ENCODE data around the gene ARHGAP23.
"Not testable (repeated sequence)": the region's sequence is repeated elsewhere in the genome, so short reads cannot be mapped to it uniquely, and the experiment has no call there.

Gene ARHGAP23

GRCh38 chr17:38508954-38509771 is 80.9 kb downstream of the ARHGAP23 start:
- Histone ChIP-seq H3K9ac (ENCODE audit: low read length) (no peak overlapping the region), H3K4me1 (ENCODE audit: control insufficient read depth, insufficient read depth, low read length) (peaks cover 4% of the 10 kb centered on the region), H3K27me3 (ENCODE audit: control insufficient read depth, insufficient read depth, low read length) (peaks cover 37% of the 10 kb centered on the region), H3K4me3 (ENCODE audit: low read length) (no peak overlapping the region), H3K36me3 (ENCODE audit: control insufficient read depth, insufficient read depth, low read length) (no peaks in the 10 kb centered on the region), H3K9me3 (ENCODE audit: control insufficient read depth, low read length) (no peaks in the 10 kb centered on the region)

GRCh38 chr17:38509772-38510420 is 81.6 kb downstream of the ARHGAP23 start:
- Histone ChIP-seq H3K4me3 (ENCODE audit: low read length) (no peak overlapping the region), H3K27me3 (ENCODE audit: control insufficient read depth, insufficient read depth, low read length) (peaks cover 37% of the 10 kb centered on the region), H3K9me3 (ENCODE audit: control insufficient read depth, low read length) (no peaks in the 10 kb centered on the region), H3K4me1 (ENCODE audit: control insufficient read depth, insufficient read depth, low read length) (peaks cover 4% of the 10 kb centered on the region), H3K9ac (ENCODE audit: low read length) (no peak overlapping the region), H3K36me3 (ENCODE audit: control insufficient read depth, insufficient read depth, low read length) (no peaks in the 10 kb centered on the region)

- no peak overlapping the region for H3K9ac ChIP-seq (ENCODE audit: low read length)
Observed at GRCh38 chr17:38510421-38511149, 82.3 kb downstream of the ARHGAP23 start.

GRCh38 chr17:38511150-38512108 is 83.2 kb downstream of the ARHGAP23 start:
- Histone ChIP-seq H3K4me3 (ENCODE audit: low read length) (no peak overlapping the region), H3K9me3 (ENCODE audit: control insufficient read depth, low read length) (no peaks in the 10 kb centered on the region), H3K9ac (ENCODE audit: low read length) (no peak overlapping the region), H3K36me3 (ENCODE audit: control insufficient read depth, insufficient read depth, low read length) (no peaks in the 10 kb centered on the region), H3K27me3 (ENCODE audit: control insufficient read depth, insufficient read depth, low read length) (peaks cover 37% of the 10 kb centered on the region), H3K4me1 (ENCODE audit: control insufficient read depth, insufficient read depth, low read length) (peaks cover 4% of the 10 kb centered on the region)

More at GRCh38 chr17:38510421-38511149, 82.3 kb downstream of the ARHGAP23 start:
- Histone ChIP-seq H3K4me1 (ENCODE audit: control insufficient read depth, insufficient read depth, low read length) (peaks cover 4% of the 10 kb centered on the region), H3K36me3 (ENCODE audit: control insufficient read depth, insufficient read depth, low read length) (no peaks in the 10 kb centered on the region), H3K27me3 (ENCODE audit: control insufficient read depth, insufficient read depth, low read length) (peaks cover 37% of the 10 kb centered on the region), H3K9me3 (ENCODE audit: control insufficient read depth, low read length) (no peaks in the 10 kb centered on the region), H3K4me3 (ENCODE audit: low read length) (no peak overlapping the region)

GRCh38 chr17:38512473-38513058 is 84.3 kb downstream of the ARHGAP23 start:
- Histone ChIP-seq H3K27me3 (ENCODE audit: control insufficient read depth, insufficient read depth, low read length) (peaks cover 37% of the 10 kb centered on the region), H3K4me1 (ENCODE audit: control insufficient read depth, insufficient read depth, low read length) (peaks cover 4% of the 10 kb centered on the region), H3K36me3 (ENCODE audit: control insufficient read depth, insufficient read depth, low read length) (no peaks in the 10 kb centered on the region), H3K4me3 (ENCODE audit: low read length) (no peak overlapping the region), H3K9me3 (ENCODE audit: control insufficient read depth, low read length) (no peaks in the 10 kb centered on the region), H3K9ac (ENCODE audit: low read length) (no peak overlapping the region)

GRCh38 chr17:38526526-38526925 is 98.3 kb downstream of the ARHGAP23 start:
- H3K4me1 ChIP-seq (ENCODE audit: control insufficient read depth, insufficient read depth, low read length); H3K9ac ChIP-seq (ENCODE audit: low read length); H3K9me3 ChIP-seq (ENCODE audit: control insufficient read depth, low read length): not testable (repeated sequence)

GRCh38 chr17:38528141-38528540 is 99.9 kb downstream of the ARHGAP23 start:
- not testable (repeated sequence) for H3K27me3 ChIP-seq (ENCODE audit: control insufficient read depth, insufficient read depth, low read length); H3K4me3 ChIP-seq (ENCODE audit: low read length); H3K9me3 ChIP-seq (ENCODE audit: control insufficient read depth, low read length); H3K36me3 ChIP-seq (ENCODE audit: control insufficient read depth, insufficient read depth, low read length); H3K9ac ChIP-seq (ENCODE audit: low read length); H3K4me1 ChIP-seq (ENCODE audit: control insufficient read depth, insufficient read depth, low read length)

More at GRCh38 chr17:38526526-38526925, 98.3 kb downstream of the ARHGAP23 start:
- H3K27me3 ChIP-seq (ENCODE audit: control insufficient read depth, insufficient read depth, low read length); H3K4me3 ChIP-seq (ENCODE audit: low read length); H3K36me3 ChIP-seq (ENCODE audit: control insufficient read depth, insufficient read depth, low read length): not testable (repeated sequence)

- not testable (repeated sequence) for H3K36me3 ChIP-seq (ENCODE audit: control insufficient read depth, insufficient read depth, low read length); H3K9ac ChIP-seq (ENCODE audit: low read length); H3K4me3 ChIP-seq (ENCODE audit: low read length); H3K9me3 ChIP-seq (ENCODE audit: control insufficient read depth, low read length); H3K4me1 ChIP-seq (ENCODE audit: control insufficient read depth, insufficient read depth, low read length)
- H3K27me3 ChIP-seq (ENCODE audit: control insufficient read depth, insufficient read depth, low read length), result peaks cover 13% of the 10 kb centered on the region
Observed at GRCh38 chr17:38530856-38531255, 102.6 kb downstream of the ARHGAP23 start.

- not testable (repeated sequence) for H3K4me1 ChIP-seq (ENCODE audit: control insufficient read depth, insufficient read depth, low read length); H3K9me3 ChIP-seq (ENCODE audit: control insufficient read depth, low read length); H3K4me3 ChIP-seq (ENCODE audit: low read length); H3K9ac ChIP-seq (ENCODE audit: low read length); H3K36me3 ChIP-seq (ENCODE audit: control insufficient read depth, insufficient read depth, low read length)
- peaks cover 23% of the 10 kb centered on the region for H3K27me3 ChIP-seq (ENCODE audit: control insufficient read depth, insufficient read depth, low read length)
Observed at GRCh38 chr17:38531761-38532160, 103.5 kb downstream of the ARHGAP23 start.

GRCh38 chr17:38532451-38532850 is 104.2 kb downstream of the ARHGAP23 start:
- Histone ChIP-seq H3K4me3 (ENCODE audit: low read length) (no peak overlapping the region), H3K4me1 (ENCODE audit: control insufficient read depth, insufficient read depth, low read length) (no peaks in the 10 kb centered on the region), H3K9ac (ENCODE audit: low read length) (no peak overlapping the region), H3K9me3 (ENCODE audit: control insufficient read depth, low read length) (no peaks in the 10 kb centered on the region), H3K36me3 (ENCODE audit: control insufficient read depth, insufficient read depth, low read length) (no peaks in the 10 kb centered on the region), H3K27me3 (ENCODE audit: control insufficient read depth, insufficient read depth, low read length) (peaks cover 23% of the 10 kb centered on the region)

- Histone ChIP-seq H3K4me1 (ENCODE audit: control insufficient read depth, insufficient read depth, low read length) (no peaks in the 10 kb centered on the region), H3K27me3 (ENCODE audit: control insufficient read depth, insufficient read depth, low read length) (peaks cover 23% of the 10 kb centered on the region), H3K4me3 (ENCODE audit: low read length) (no peak overlapping the region)
Observed at GRCh38 chr17:38533241-38533640, 105.0 kb downstream of the ARHGAP23 start.

More at GRCh38 chr17:38533241-38533640, 105.0 kb downstream of the ARHGAP23 start:
- H3K9me3 ChIP-seq (ENCODE audit: control insufficient read depth, low read length), result no peaks in the 10 kb centered on the region
- no peak overlapping the region for H3K9ac ChIP-seq (ENCODE audit: low read length)
- H3K36me3 ChIP-seq (ENCODE audit: control insufficient read depth, insufficient read depth, low read length), result no peaks in the 10 kb centered on the region

All from mucosa of stomach (tissue), 1 donor.